HG03135 (cell line): ENCODE data around the gene ARRB2.
"Not testable (repeated sequence)": the region's sequence is repeated elsewhere in the genome, so short reads cannot be mapped to it uniquely, and the experiment has no call there.

ENCODE experiments used
- ATAC-seq: cut with Tn5 transposase; IDR thresholded peaks from one replicate; pipeline ENCODE4 v1.9.1; 2021; ENCODE audit warnings: mild to moderate bottlenecking, moderate library complexity; ENCODE audit not compliant: unreplicated experiment

The ARRB2 gene

GRCh38 chr17:4709794-4710692 is at the start of gene ARRB2:
TSS of gene ARRB2 (plus strand) at chr17:4710632. CDS start at chr17:4710722, 90 bp downstream.
- peak; percentile 78 for ATAC-seq

GRCh38 chr17:4663711-4664110 is 46.7 kb upstream of the ARRB2 start:
- ATAC-seq = no peak

- ATAC-seq = no peak
Measured at GRCh38 chr17:4664230-4664629, 46.2 kb upstream of the ARRB2 start.

- no peak for ATAC-seq
Measured at GRCh38 chr17:4665027-4665426, 45.4 kb upstream of the ARRB2 start.

- no peak for ATAC-seq
Measured at GRCh38 chr17:4666296-4666695, 44.1 kb upstream of the ARRB2 start.

- no peak for ATAC-seq
Measured at GRCh38 chr17:4667166-4667565, 43.3 kb upstream of the ARRB2 start.

GRCh38 chr17:4672055-4672630 is 38.3 kb upstream of the ARRB2 start:
- ATAC-seq = no peak

GRCh38 chr17:4672751-4673150 is 37.7 kb upstream of the ARRB2 start:
- no peak for ATAC-seq

- ATAC-seq = no peak
Measured at GRCh38 chr17:4673169-4673568, 37.3 kb upstream of the ARRB2 start.

GRCh38 chr17:4673986-4674684 is 36.3 kb upstream of the ARRB2 start:
- no peak for ATAC-seq

GRCh38 chr17:4674685-4674998 is 35.8 kb upstream of the ARRB2 start:
- ATAC-seq = no peak

GRCh38 chr17:4675791-4676190 is 34.6 kb upstream of the ARRB2 start:
- no peak for ATAC-seq

- no peak for ATAC-seq
Measured at GRCh38 chr17:4676791-4677190, 33.6 kb upstream of the ARRB2 start.

GRCh38 chr17:4678448-4679026 is 31.9 kb upstream of the ARRB2 start:
- ATAC-seq = no peak

- ATAC-seq = no peak
Measured at GRCh38 chr17:4679658-4680057, 30.8 kb upstream of the ARRB2 start.

- ATAC-seq = not testable (repeated sequence)
Measured at GRCh38 chr17:4683739-4684138, 26.7 kb upstream of the ARRB2 start.

- not testable (repeated sequence) for ATAC-seq
Measured at GRCh38 chr17:4689872-4690271, 20.6 kb upstream of the ARRB2 start.

- ATAC-seq = no peak
Measured at GRCh38 chr17:4690745-4691144, 19.7 kb upstream of the ARRB2 start.

GRCh38 chr17:4691686-4692085 is 18.7 kb upstream of the ARRB2 start:
- no peak for ATAC-seq

GRCh38 chr17:4693416-4693815 is 17.0 kb upstream of the ARRB2 start:
- ATAC-seq = no peak

- no peak for ATAC-seq
Measured at GRCh38 chr17:4696437-4696805, 14.0 kb upstream of the ARRB2 start.
